OCI-M2 (cell line): Measurements from ENCODE around the gene USP14.

Experiments used
- DNase-seq: peaks from one replicate; lab custom pipeline; 2025; ENCODE audit not compliant: unreplicated experiment; lab: John Stamatoyannopoulos, UW

Gene USP14

DNA sequence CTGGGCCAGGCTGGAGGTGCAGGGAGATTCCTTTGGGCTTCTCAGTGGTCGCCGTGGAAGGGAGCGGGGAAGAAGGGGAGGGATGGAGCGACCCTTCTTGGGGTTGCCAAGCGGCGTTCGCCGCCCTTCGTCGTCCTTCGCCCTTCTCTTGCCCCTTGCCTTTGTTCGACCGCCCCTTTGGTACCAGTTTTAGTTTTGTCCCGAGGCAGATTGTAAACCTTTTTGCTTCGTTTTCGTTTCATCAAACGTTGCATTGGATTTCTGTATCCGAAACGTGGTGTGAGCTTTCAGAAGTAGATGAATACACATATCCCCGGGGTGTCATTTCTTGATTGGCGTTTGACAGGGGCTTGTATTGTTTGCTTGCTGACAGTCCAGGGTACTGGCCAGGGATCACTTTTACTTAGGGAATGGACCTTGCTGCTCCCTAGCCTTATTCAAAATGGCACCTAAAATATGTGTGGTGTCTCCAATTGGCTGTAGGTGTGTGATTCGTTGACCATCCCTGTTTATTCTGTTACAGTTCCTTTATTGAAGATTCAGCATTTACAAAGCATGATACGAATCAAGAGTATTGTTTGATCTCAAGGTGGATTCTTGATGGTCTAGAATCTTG lies 788 bp downstream of the USP14 start:
- DNase-seq, result no peak

DNA sequence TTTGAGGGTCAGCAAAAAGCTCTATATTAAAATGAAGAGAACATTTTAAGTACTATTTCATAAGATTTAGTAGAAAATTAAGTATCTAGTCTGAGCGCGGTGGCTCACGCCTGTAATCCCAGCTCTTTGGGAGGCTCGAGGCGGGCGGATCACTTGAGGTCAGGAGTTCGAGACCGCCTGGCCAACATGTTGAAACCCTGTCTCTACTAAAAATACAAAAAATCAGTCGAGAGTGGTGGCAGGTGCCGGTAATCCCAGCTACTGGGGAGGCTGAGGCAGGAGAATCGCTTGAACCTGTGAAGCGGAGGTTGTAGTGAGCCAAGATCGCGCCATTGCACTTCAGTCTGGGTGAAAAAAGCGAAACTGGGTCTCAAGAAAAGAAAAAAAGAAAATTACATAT lies 1.6 kb downstream of the USP14 start:
- DNase-seq, result no peak

DNA sequence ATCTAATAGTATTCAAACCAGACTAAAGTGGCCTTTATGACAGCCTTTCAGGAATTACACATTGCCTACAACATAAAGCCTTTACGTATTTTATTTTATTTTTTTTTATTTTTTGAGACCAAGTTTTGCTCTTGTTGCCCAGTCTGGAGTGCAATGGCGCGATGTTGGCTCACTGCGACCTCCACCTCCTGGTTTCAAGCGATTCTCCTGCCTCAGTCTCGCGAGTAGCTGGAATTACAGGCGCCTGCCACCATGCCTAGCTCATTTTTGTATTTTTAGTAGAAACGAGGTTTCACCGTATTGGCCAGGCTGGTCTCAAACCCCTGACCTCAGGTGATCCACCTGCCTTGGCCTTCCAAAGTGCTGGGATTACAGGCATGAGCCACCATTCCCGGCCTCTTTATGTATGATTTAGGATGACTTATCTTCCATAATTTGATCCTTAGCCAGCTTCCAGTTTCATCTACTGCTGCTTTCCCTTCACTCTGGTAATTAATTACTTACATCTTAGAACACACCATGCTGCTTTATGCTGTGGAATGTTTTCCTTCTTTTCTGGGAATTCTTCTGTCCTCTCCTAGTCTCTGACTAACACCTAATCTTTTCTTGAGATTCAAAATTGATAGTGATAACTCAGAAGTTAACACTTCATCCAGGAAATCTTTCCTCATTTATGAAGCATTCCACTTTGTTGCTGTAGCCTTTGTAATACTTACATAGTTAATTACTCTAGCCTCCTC lies 2.6 kb downstream of the USP14 start:
- no peak for DNase-seq

DNA sequence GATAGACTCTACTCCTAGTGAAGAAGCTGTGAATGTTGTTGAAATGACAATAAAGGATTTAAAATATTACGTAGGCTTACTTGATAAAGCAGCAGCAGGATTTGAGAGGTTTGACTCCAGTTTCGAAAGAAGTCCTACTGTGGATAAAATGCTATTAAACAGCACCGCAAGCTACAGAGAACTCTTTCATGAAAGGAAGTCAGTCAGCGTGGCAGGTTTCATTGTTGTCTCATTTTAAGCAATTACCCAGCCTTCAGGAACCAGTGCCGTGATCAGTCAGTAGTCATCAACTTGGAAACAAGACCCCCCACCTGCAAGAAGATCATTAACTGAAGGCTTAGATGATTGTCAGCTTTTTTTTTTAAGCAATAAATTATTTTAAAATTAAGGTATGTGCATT lies 14.0 kb downstream of the USP14 start:
- no peak for DNase-seq

DNA sequence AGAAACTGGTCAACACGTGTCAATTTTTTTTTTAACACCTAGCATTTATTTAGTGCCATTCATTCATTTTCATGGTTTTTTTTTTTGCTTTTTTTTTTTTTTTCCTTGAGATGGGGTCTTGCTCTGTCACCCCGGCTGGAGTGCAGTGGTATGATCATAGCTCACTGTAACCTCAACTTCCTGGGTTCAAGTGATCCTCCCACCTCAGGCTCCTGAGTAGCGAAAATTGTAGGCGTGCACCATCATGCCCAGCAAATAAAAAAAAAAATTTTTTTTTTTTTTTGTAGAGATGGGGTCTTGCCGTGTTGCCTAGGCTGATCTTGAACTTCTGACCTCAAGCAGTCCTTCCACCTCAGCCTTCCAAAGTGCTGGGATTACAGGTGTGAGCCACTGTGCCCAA lies 21.1 kb downstream of the USP14 start:
- no peak for DNase-seq

DNA sequence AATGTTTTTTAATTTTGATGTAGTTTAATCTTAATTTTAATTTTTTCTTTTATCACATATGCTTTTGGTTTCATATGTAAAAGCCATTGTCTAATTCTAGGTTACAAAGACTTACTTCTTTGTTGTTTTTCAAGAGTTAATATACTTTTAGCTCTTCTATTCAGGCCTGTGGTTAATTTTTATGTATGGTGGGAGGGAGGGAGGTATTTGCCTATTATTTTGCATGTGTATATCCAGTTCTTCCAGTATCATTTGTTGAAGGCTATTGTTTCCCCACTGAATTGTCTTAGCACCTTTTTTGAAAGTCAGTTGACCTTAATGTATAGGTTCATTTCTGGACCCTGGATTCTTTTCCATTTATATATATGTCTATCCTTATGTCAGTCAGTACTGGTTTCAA lies 23.4 kb downstream of the USP14 start:
- DNase-seq, result no peak

DNA sequence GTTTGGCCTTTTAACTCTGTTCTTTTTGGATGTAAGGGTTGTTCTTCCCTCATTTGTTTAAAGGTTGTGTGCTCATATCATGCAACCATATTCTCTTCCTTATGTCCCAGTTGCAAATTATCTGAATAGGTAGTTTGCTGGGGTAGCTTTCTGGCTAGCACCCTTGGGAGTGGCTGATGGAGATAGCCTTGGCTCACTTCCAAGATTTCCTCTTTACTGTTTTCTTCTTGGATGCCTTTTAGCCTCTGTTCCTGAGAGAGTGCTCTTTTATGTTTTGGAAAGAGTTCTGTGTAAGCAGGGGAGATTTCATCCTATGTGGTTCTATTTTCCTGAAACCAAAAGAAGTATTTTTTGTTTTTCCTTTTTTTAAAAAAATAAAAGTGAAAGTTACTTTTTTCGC lies 25.4 kb downstream of the USP14 start:
- no peak for DNase-seq

DNA sequence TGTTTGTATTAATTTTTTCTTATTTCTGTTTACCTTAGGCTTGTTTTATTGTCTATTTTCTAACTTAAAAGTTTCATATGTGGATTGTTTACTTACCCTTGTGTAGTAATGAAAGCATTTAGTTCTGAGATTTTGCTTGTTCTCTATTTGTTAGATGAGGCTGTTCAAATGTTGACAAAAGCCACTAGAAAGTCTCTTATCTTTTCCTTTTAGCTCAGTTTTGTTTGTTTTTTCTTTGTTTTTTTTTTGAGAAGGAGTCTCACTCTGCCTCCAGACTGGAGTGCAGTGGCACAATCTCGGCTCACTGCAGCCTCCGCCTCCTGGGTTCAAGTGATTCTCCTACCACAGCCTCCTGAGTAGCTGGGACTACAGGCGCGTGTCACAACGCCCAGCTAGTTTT lies 30.9 kb downstream of the USP14 start:
- DNase-seq, result no peak

DNA sequence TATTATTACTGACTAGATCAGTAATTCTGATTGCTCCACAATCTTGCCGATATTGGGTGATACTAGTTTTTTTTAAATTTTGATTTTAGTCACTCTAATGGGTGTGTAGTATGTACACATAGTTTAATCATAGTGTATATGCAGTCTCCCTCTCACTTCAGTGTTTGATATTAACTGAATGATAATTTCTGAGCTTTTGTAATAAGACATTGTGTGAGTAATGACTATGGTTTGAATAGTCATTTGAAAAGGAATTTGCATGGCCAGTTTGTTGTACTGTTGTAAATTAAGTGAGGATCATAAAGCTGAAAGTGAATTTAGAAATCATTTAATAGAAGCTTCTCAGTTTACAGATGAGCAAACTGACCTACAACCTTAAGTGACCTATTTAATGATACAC lies 33.4 kb downstream of the USP14 start:
- DNase-seq, result no peak

DNA sequence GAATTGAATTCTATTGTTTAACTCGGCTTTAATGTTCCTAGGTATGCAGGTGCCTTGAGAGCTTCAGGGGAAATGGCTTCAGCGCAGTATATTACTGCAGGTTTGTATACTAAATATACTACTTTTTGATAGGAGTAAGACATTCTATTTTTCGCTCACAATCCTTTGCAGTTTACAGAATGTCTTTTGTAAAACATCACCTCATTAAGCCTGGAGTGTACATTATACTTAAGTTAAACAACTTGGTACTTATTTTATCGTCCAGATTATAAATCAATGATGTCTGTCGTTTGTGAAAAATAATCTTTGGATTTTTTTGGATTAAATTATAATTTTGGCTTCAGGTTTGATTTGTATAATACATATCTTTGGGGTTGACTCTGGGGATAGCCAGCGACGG lies 34.4 kb downstream of the USP14 start:
- DNase-seq, result no peak

DNA sequence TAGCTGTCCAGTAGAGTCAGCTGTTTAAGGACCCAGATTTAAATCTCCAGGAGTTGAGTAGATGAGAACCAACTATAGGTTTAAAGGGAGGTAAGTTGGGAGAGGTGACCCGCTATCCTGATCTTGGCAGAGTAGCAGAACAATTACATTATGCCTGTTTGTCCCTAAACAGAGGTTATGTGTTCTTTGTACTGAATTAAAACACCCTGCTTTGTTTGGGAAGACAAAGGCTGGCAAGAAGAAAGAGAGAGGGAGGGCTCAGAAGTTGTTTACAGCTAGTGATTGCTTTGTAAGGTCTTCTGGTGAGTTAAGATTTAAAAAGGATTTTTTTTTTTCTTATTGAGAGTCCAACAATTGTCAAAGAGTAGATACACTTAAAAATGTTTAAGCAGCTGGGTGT lies 37.3 kb downstream of the USP14 start:
- no peak for DNase-seq

DNA sequence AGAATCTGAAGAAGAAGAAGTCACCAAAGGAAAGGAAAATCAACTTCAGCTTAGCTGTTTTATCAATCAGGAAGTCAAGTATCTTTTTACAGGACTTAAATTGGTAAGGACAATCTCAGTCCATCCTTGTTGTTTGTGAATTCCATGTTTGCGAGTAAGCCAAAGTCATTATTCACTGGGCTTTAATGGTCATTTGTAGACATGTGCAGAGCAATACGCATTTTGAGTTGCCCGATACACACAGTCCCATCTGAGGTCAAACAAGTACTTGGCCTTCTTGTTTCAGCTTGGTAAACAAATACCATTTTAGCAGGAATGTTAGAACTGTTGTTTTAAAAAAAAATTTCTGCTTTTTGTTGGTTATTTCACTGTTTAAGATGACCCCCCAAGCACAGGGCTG lies 40.9 kb downstream of the USP14 start:
- DNase-seq, result no peak

DNA sequence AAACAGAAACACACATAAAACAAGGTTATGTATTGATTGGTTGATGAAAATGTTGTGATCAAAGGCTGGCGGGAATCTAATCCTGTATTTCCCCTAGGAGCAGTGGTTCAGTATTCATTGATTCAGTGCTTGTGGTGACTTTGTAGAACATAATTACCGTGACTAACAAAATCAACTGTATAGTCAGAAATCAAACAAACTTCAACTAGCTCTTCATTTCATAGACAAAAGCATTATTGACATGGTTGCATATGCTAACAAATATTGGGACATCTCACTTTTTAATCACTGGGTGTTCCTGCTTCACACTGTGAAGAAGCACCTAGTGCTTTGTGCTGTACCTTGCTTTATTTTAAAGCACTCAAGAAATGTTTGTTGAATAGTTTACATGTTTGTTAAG lies 41.4 kb downstream of the USP14 start:
- DNase-seq, result no peak

DNA sequence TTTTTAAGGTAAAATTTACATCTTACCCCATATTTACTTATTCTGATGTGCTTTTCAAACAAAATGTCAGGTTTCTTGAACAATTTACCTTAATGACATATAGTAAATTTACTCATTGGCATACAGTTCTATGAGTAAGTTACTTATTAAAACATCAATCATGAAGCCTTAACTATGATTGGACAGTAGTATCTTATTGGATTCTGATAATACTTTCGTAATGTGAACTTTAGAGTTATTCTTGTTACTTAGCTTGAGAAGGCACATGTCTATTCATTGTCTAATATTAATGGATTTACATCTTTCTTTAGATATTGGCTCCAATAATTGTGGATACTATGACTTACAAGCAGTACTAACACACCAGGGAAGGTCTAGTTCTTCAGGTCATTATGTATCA lies 51.7 kb downstream of the USP14 start:
- DNase-seq, result no peak

DNA sequence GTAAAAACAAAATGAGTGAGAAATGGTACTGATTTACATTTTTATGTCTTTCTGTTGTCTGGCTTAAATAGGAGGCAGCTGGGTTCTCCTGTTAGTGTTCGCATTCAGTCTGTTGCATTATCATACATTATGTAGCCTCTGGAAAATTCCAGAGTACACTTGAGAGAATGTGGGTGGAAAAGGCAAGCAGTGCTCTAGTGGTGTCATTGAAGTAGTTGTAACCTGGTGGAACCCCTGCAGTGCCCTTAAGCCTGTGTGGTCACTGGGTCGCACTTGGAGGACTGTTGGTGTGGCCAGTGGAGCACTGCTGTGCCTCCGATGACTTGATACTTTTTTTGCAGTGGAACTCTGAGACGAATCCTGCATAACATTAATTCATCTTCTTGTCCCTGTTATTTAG lies 52.4 kb downstream of the USP14 start:
- no peak for DNase-seq

DNA sequence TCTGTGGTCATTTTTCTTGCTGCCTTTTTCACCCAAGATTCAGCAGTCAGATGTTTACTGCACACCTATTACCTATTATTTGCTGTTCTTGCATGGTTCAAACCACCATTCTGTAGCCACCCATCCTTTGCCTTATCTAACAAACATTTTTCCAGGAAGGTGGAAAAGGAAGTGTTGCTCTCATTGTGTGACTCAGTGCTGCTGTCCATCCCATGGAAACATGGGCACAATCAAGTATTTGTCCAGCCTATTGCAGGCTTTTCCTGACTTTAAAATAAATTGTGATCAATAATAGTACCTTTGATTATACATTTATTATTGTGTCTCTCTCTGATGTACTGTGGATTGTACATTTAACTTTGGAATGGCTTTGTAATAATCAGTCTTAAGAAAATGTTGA lies 53.2 kb downstream of the USP14 start:
- no peak for DNase-seq

DNA sequence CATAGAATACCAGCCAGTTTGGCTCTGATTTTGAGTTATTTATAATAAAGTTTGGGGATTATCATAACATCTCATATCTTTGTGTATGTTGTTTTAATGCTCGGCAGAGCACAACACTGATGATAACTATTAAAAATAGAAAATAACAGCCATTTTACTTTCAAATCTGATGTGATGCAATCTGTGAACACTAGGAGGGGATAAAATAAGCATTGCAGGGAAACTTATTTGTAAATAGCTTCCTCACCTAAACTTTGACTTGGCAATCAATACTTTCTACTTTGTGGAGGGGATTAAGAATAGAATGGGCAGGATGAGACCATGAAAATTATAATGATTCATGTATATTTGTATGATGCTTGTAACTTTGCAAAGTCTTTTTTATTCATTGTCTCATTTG lies 54.4 kb downstream of the USP14 start:
- no peak for DNase-seq

DNA sequence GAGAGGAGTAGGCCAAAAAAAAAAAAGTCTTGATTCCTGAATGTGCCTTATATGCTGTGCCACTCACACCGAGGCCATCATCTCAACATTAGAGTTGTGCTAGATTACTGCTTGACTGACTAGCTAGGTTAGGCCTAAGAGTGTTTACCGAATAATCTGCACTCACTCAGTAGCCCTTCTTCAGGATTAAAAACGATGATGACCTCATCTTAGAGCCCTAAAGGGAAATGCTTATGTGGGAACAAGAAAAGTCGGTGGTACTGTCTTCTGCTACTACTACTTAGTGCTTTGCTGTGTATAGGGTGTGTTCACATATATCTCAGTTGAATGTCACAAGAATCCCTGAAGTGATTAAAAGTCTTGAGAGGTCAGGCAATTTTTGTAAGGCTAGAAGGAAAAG lies 55.1 kb downstream of the USP14 start:
- no peak for DNase-seq

DNA sequence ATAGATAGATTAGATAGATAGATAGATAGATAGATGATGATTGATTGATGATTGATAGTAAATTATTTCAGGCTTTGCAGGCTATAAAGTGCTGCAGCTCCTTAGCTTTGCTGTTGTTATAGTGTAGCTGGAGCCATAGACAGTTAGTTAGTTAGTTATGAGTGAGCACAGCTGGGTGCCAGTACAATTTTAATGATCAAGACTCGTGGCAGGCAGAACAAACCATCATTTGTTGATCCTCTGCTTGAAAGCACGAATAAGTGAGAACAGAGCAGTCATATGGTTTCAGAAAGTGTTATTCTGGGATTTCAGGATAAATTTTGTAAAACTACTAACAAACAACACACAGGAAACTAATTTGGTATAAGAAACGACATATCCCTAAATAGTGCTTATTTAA lies 55.6 kb downstream of the USP14 start:
- DNase-seq, result no peak

DNA sequence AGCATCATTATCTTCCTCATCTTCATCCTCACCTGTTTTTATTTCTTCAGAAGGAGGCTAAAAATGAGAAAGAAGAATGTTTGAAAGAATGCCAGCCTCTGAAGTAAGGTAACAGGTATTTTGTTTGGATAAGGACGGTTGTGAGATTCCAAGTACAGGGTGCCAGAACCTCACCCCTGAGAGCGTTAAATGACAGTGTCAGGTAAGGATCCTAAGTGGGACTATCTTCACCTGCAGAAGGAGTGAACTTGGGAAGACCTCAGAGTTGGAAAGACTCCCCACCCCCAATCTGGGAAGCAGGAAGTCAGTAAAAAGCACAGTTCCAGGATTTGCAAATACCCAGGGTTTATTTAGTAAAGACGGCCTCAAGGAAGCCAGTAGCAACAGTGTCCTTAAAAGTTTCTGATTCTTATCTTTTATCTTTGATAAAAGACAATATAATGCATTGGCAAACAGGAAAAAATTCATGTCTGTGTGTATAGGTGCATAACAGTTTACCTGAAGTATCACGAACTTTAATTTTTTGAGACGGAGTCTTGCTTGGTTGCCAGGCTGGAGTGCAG lies 57.2 kb downstream of the USP14 start:
- DNase-seq, result no peak

DNA sequence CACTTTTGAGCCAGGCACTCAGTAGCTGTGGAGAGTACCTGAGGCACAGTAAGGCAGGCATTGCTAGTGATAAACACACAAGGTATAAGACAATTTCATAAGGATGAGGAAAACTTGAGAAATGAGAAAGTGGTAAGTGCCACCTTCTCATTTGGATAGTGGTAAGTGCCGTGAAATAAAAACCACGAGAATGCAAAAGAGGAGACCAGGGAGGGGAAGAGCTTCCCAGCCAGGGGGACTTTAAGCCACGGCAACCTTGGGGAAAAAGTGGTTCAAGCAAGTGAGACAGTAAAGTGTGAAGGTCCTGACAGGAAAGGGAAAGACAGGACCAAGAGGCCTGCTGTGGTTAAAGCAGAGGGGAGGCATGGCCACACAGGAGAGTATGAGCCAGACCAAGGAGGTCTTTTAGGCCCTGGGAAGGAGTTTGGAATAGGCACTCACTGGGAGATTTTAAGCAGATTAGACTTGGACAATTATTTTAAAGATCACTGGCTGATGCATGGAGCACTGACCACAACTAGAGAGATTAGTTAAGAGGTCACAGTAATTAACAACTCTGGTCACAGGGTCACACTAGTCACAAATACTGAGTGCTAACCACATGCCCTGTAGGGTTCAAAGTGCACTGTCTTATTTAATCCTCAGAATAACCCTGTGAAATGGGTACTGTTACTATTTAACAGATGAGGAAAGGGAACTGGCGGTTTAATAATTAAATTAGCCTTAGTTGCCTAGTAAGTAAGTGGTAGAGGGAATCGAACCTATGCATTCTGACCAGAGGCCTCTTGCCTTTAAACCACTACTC lies 59.4 kb downstream of the USP14 start:
- DNase-seq, result no peak

DNA sequence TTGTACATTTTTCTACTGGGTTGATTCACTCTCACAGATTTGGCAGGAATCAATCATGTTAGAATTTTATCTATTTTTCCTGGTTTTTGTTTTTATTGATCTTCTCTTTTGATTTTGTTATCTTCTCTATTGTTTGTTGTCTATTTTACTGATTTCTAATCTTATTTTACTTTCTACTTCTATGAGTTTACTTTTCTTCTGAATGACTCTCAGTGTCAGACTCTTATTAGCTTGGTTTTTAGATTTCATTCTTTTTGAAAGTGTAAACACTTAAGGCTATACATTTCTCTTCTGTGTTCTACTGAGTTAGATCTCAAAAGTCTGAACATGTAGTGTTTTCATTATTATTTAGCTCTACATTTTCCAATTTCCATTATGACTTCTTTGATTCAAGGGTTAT lies 62.4 kb downstream of the USP14 start:
- DNase-seq, result no peak
